ENCODE results near the gene C20orf96.
A peak's percentile ranks its signal among the peaks of the same experiment; 100 is the strongest.
"Not testable (repeated sequence)": the region's sequence is repeated elsewhere in the genome, so short reads cannot be mapped to it uniquely, and the experiment has no call there.

The C20orf96 gene

GRCh38 chr20:290084-290831, at the start of gene C20orf96:
Gene C20orf96 (minus strand): TSS chr20:290750. CDS start chr20:290610, 140 bp downstream.
- no peaks in the 10 kb centered on the region for H3K36me3 ChIP-seq (replicated peaks)

GRCh38 chr20:336040-336439, 45.5 kb upstream of the C20orf96 start:
- H3K4me3 ChIP-seq (ENCODE audit: low read depth, low read length); DNase-seq; H3K36me3 ChIP-seq (replicated peaks); in situ Hi-C loops (cut with HindIII; ENCODE audit: low pct_ligation_motif_present, low sequenced_read_pairs); H3K27me3 ChIP-seq (replicated peaks); H3K27ac ChIP-seq: not testable (repeated sequence)

More at GRCh38 chr20:290084-290831, at the start of gene C20orf96:
- Histone ChIP-seq H3K27ac (peak within 1 kb of the TSS; percentile 73), H3K4me3 (ENCODE audit: low read depth, low read length) (peak within 1 kb of the TSS; percentile 89), H3K27me3 (replicated peaks) (no peaks in the 10 kb centered on the region)
- in situ Hi-C loops (cut with HindIII; ENCODE audit: low pct_ligation_motif_present, low sequenced_read_pairs), result no loop called here
- TF ChIP-seq CTCF (IDR thresholded peaks at IDR 0.05; ENCODE audit: low read depth, low read length, missing control alignments), result peak; percentile 69
- DNase-seq, result peak; percentile 90

GRCh38 chr20:334578-334977, 44.0 kb upstream of the C20orf96 start:
- Histone ChIP-seq H3K36me3 (replicated peaks) (no peaks in the 10 kb centered on the region), H3K27me3 (replicated peaks) (no peaks in the 10 kb centered on the region), H3K4me3 (ENCODE audit: low read depth, low read length) (no peak overlapping the region), H3K27ac (no peak overlapping the region)
- no peak for TF ChIP-seq CTCF (IDR thresholded peaks at IDR 0.05; ENCODE audit: low read depth, low read length, missing control alignments)
- DNase-seq, result no peak
- in situ Hi-C loops (cut with HindIII; ENCODE audit: low pct_ligation_motif_present, low sequenced_read_pairs), result no loop called here

GRCh38 chr20:330233-331149, 39.9 kb upstream of the C20orf96 start:
- DNase-seq, result peak; percentile 52
- H3K36me3 ChIP-seq (replicated peaks), result no peaks in the 10 kb centered on the region
- no peak overlapping the region for H3K27ac ChIP-seq
- peak; percentile 94 for TF ChIP-seq CTCF (IDR thresholded peaks at IDR 0.05; ENCODE audit: low read depth, low read length, missing control alignments)
- H3K27me3 ChIP-seq (replicated peaks), result no peaks in the 10 kb centered on the region
- in situ Hi-C loops (cut with HindIII; ENCODE audit: low pct_ligation_motif_present, low sequenced_read_pairs), result no loop called here
- no peak overlapping the region for H3K4me3 ChIP-seq (ENCODE audit: low read depth, low read length)

GRCh38 chr20:329851-330232, 39.3 kb upstream of the C20orf96 start:
- H3K27me3 ChIP-seq (replicated peaks), result no peaks in the 10 kb centered on the region
- no peak for DNase-seq
- H3K36me3 ChIP-seq (replicated peaks), result no peaks in the 10 kb centered on the region
- H3K27ac ChIP-seq, result no peak overlapping the region
- no peak for TF ChIP-seq CTCF (IDR thresholded peaks at IDR 0.05; ENCODE audit: low read depth, low read length, missing control alignments)
- H3K4me3 ChIP-seq (ENCODE audit: low read depth, low read length), result no peak overlapping the region
- in situ Hi-C loops (cut with HindIII; ENCODE audit: low pct_ligation_motif_present, low sequenced_read_pairs), result no loop called here
